CD4-positive, alpha-beta T cell treated with Interleukin-12 subunit alpha and Interleukin-12 subunit beta, for 1 hour (primary cell): ENCODE data around the gene IL1RAPL2.
"Not testable (repeated sequence)": the region's sequence is repeated elsewhere in the genome, so short reads cannot be mapped to it uniquely, and the experiment has no call there.

ENCODE experiments used
- DNase-seq: peaks from one replicate; pipeline ENCODE4 v3.0.0-alpha.2; 2020

IL1RAPL2 gene

GRCh38 chrX:105744291-105744690 lies 1178.3 kb downstream of the IL1RAPL2 start:
- DNase-seq = no peak

DNA sequence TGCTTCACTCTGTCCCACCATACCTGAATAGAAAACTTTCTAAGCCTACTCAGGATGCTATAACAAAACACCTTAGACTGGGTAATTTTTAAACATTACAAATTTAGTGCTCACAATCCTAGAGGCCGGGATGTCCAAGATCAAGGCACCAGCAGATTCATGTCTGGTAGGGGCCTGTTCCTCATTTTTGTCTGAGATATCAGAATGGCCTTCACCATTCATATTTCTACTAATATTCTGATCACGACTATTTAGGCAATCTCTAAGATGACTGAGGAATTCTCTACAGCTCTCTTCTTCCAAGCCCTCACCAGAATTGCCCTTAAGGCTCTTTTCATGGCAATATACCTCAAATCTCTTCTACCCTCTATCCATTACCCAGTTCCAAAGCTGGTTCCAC lies 1178.9 kb downstream of the IL1RAPL2 start:
- DNase-seq = no peak

- DNase-seq = no peak
These were observed 1179.9 kb downstream of the IL1RAPL2 start for GRCh38 chrX:105745863-105746262.

- no peak for DNase-seq
These were observed 1186.4 kb downstream of the IL1RAPL2 start for GRCh38 chrX:105752338-105752956.

DNA sequence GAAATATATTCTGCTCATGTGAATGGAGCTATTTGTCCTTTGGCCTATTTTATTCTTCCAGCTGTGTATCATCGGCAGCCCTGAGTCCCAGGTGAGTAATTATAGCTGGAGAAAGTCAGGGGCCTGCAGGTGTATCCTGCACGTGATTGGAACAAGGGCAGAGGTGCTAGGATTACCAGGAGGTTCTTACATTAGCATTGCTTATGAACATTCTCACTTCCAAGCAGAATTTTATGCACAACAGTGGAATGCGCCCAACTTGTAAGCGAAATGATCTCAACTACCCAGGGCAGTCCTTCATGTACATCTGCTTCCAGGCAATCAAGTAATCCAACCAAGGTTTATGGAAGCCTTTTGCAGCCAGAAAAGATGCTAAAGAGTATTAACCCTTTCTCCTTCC lies 1187.4 kb downstream of the IL1RAPL2 start:
- no peak for DNase-seq

GRCh38 chrX:105754286-105754964 lies 1188.4 kb downstream of the IL1RAPL2 start:
- DNase-seq = no peak

- DNase-seq = no peak
These were observed 1189.1 kb downstream of the IL1RAPL2 start for GRCh38 chrX:105755109-105755508.

DNA sequence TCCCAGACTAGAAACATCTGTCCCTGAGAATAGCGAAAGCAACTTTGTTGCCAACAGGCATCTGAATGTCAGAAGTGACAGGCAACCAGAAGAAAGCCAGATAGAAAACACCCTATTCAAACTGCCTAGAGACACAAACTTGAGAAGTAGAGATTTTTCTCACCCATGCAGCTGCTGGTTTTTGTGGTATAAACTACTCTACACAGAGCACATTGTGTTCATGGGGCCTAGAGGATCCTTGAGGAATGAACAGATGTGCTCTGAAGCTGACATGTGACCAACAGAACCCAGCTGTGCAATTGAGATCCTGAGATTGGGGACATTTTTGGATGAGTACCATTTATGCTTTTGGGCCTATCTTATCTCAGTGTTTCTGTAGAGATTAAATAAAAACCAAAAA lies 1192.8 kb downstream of the IL1RAPL2 start:
- DNase-seq = no peak

GRCh38 chrX:105759598-105759997 lies 1193.6 kb downstream of the IL1RAPL2 start:
- DNase-seq = no peak

- no peak for DNase-seq
These were observed 1199.7 kb downstream of the IL1RAPL2 start for GRCh38 chrX:105765691-105766090.

GRCh38 chrX:105773801-105774200 lies 1207.8 kb downstream of the IL1RAPL2 start:
- DNase-seq = no peak

GRCh38 chrX:105775679-105776078 lies 1209.7 kb downstream of the IL1RAPL2 start:
- DNase-seq = no peak

GRCh38 chrX:105781804-105782203 lies 1215.8 kb downstream of the IL1RAPL2 start:
- DNase-seq = no peak

DNA sequence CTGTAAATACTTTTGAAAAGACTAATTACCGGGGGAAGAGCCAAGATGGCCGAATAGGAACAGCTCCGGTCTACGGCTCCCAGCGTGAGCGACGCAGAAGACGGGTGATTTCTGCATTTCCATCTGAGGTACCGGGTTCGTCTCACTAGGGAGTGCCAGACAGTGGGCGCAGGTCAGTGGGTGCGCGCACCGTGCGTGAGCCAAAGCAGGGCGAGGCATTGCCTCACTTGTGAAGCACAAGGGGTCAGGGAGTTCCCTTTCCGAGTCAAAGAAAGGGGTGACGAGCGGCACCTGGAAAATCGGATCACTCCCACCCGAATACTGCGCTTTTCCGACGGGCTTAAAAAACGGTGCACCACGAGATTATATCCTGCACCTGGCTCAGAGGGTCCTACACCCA lies 1230.9 kb downstream of the IL1RAPL2 start:
- DNase-seq = not testable (repeated sequence)

GRCh38 chrX:105803891-105804290 lies 1237.9 kb downstream of the IL1RAPL2 start:
- DNase-seq = no peak

DNA sequence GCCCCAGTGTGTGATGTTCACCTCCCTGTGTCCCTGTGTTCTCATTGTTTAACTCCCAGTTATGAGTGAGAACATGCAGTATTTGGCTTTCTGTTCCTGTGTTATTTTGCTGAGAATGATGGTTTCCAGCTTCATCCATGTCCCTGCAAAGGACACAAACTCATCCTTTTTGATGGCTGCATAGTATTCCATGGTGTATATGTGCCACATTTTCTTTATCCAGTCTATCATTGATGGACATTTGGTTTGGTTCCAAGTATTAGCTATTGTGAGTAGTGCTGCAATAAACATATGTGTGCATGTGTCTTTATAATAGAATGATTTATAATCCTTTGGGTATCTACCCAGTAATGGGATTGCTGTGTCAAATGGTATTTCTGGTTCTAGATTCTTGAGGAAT lies 1239.7 kb downstream of the IL1RAPL2 start:
- not testable (repeated sequence) for DNase-seq

DNA sequence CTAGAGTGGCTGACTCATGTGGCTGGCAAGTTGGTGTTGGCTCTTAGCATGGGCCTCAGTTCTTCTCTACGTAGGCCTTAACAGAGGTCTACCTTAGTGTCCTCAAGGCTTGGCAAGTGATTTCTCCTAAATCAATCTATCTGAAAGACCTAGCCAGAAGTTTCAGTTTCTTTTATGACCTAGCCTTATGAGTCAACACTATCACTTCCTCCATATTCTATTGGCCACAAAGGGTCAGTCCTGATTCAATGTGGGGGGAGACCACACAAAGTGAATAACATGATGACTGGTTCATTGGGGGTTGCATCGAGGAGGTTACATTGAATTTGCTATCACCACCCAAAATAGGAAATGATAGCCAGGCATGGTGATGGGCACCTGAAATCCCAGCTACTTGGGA lies 1250.5 kb downstream of the IL1RAPL2 start:
- no peak for DNase-seq
